GM18858 (cell line): ENCODE data around the gene ZNF775.
"Not testable (repeated sequence)": the region's sequence is repeated elsewhere in the genome, so short reads cannot be mapped to it uniquely, and the experiment has no call there.

Experiments
- ATAC-seq: cut with Tn5 transposase; IDR thresholded peaks from one replicate; pipeline ENCODE4 v1.9.1; 2021; ENCODE audit not compliant: unreplicated experiment

ZNF775 gene

GRCh38 chr7:150380463-150380862 is 1.3 kb downstream of the ZNF775 start:
- ATAC-seq = no peak

- ATAC-seq = no peak
Measured at GRCh38 chr7:150381096-150381495, 2.0 kb downstream of the ZNF775 start.

- no peak for ATAC-seq
Measured at GRCh38 chr7:150381785-150382122, 2.6 kb downstream of the ZNF775 start.

- ATAC-seq = no peak
Measured at GRCh38 chr7:150382123-150382843, 3.2 kb downstream of the ZNF775 start.

- ATAC-seq = no peak
Measured at GRCh38 chr7:150382844-150383225, 3.7 kb downstream of the ZNF775 start.

GRCh38 chr7:150383710-150384397 is 4.7 kb downstream of the ZNF775 start:
- no peak for ATAC-seq

GRCh38 chr7:150384406-150385301 is 5.5 kb downstream of the ZNF775 start:
- no peak for ATAC-seq

GRCh38 chr7:150385302-150385723 is 6.2 kb downstream of the ZNF775 start:
- no peak for ATAC-seq

GRCh38 chr7:150385884-150386283 is 6.8 kb downstream of the ZNF775 start:
- not testable (repeated sequence) for ATAC-seq

- no peak for ATAC-seq
Measured at GRCh38 chr7:150388306-150388705, 9.2 kb downstream of the ZNF775 start.

GRCh38 chr7:150388709-150389531 is 9.8 kb downstream of the ZNF775 start:
- no peak for ATAC-seq

- ATAC-seq = no peak
Measured at GRCh38 chr7:150389532-150389816, 10.3 kb downstream of the ZNF775 start.

GRCh38 chr7:150390205-150390604 is 11.1 kb downstream of the ZNF775 start:
- ATAC-seq = no peak

GRCh38 chr7:150393325-150393724 is 14.2 kb downstream of the ZNF775 start:
- no peak for ATAC-seq

GRCh38 chr7:150396426-150396825 is 17.3 kb downstream of the ZNF775 start:
- ATAC-seq = no peak

GRCh38 chr7:150396851-150397260 is 17.7 kb downstream of the ZNF775 start:
- ATAC-seq = no peak

- no peak for ATAC-seq
Measured at GRCh38 chr7:150397346-150398107, 18.4 kb downstream of the ZNF775 start.

- ATAC-seq = no peak
Measured at GRCh38 chr7:150398108-150398964, 19.2 kb downstream of the ZNF775 start.

- ATAC-seq = no peak
Measured at GRCh38 chr7:150398965-150399320, 19.8 kb downstream of the ZNF775 start.
